ENCODE results near the gene PYGL.

The PYGL gene

DNA sequence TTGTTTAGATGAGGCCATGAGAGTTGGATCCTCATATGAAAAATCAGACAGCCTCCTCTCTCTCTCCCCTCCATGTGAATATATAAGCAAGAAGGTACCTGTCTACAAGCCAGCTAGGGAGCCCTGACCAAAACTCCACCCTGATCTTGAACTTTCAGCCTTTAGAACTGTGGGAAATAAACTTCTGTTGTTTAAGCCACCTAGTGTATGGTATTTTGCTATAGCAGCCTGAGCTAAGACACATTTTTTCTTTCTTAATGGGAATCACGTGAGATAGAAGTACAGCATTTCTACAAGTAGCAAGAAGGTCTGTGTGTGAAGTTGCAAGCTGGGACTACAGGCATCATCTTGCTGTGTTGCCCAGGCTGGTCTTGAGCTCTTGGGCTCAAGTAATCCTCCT, 88.7 kb downstream of the PYGL start (continued):
- TF ChIP-seq FEZF1 (tag by site-specific recombination; IDR thresholded peaks at IDR 0.05), result no peak
- no peak for TF ChIP-seq SP7 (tag by site-specific recombination; IDR thresholded peaks at IDR 0.05)
- TF ChIP-seq, protein P1, sequence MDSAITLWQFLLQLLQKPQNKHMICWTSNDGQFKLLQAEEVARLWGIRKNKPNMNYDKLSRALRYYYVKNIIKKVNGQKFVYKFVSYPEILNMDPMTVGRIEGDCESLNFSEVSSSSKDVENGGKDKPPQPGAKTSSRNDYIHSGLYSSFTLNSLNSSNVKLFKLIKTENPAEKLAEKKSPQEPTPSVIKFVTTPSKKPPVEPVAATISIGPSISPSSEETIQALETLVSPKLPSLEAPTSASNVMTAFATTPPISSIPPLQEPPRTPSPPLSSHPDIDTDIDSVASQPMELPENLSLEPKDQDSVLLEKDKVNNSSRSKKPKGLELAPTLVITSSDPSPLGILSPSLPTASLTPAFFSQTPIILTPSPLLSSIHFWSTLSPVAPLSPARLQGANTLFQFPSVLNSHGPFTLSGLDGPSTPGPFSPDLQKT (IDR thresholded peaks at IDR 0.05; ENCODE audit: borderline replicate concordance, low read depth, low read length), result no peak
- no peak for TF ChIP-seq ZNF133 (tag by site-specific recombination; IDR thresholded peaks at IDR 0.05)
